AG10803 (cell line): ENCODE results near the gene ACBD6.
"Not testable (repeated sequence)": the region's sequence is repeated elsewhere in the genome, so short reads cannot be mapped to it uniquely, and the experiment has no call there.

Experiments used
- DNase-seq: peaks from one replicate; pipeline ENCODE4 v3.0.0; 2010; ENCODE audit warnings: low read depth
- H3K4me3 ChIP-seq: 2 replicates; pipeline ENCODE4 v1.5.1; 2011; ENCODE audit warnings: mild to moderate bottlenecking, low read length, control low read depth
- TF ChIP-seq, protein P1 (sequence below): conservative IDR thresholded peaks from 2 replicates; pipeline ENCODE4 v1.5.1; 2011; ENCODE audit warnings: mild to moderate bottlenecking, low read length, control low read depth, inconsistent platforms

ACBD6 gene

DNA sequence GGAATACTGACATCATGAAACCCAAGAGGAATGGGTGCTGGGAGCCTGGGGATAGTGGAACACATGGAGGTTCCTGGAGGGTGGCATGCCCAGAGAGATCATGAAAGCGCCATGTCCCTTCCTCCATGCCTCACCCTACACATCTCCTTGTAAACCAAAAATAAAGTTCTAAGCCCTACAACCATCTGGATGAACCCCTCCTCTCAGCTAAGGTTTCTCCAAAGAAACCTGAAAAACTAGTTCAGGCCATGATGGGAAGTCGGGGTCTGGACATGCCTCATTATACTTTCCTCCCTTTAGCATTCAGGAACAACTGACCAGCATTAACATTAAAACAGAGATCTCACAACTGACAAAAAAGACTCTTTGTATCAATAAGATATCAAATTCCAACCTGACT lies 68.5 kb downstream of the ACBD6 start:
- TF ChIP-seq, protein P1, sequence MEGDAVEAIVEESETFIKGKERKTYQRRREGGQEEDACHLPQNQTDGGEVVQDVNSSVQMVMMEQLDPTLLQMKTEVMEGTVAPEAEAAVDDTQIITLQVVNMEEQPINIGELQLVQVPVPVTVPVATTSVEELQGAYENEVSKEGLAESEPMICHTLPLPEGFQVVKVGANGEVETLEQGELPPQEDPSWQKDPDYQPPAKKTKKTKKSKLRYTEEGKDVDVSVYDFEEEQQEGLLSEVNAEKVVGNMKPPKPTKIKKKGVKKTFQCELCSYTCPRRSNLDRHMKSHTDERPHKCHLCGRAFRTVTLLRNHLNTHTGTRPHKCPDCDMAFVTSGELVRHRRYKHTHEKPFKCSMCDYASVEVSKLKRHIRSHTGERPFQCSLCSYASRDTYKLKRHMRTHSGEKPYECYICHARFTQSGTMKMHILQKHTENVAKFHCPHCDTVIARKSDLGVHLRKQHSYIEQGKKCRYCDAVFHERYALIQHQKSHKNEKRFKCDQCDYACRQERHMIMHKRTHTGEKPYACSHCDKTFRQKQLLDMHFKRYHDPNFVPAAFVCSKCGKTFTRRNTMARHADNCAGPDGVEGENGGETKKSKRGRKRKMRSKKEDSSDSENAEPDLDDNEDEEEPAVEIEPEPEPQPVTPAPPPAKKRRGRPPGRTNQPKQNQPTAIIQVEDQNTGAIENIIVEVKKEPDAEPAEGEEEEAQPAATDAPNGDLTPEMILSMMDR = no peak
- H3K4me3 ChIP-seq = no peak overlapping the region
- DNase-seq = no peak

DNA sequence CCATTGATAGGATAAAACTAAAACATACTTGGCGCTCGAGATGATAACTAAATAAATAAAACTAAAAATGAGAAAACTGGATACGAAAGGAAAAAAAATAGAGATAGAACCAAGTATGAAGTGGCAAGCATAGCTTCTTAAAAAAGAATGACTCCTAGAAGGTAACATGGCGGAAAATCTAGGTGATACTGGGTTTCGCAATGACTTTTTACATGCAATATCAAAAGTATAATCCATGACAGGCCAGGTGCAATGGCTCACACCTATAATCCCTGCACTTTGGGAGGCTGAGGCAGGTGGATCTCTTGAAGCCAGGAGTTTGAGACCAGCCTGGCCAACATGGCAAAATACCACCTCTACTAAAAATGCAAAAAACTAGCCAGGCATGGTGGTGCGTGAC lies 70.7 kb downstream of the ACBD6 start:
- no peak for DNase-seq
- H3K4me3 ChIP-seq = no peak overlapping the region; the same call in 1 of the 2 replicates
- TF ChIP-seq, protein P1 = no peak

DNA sequence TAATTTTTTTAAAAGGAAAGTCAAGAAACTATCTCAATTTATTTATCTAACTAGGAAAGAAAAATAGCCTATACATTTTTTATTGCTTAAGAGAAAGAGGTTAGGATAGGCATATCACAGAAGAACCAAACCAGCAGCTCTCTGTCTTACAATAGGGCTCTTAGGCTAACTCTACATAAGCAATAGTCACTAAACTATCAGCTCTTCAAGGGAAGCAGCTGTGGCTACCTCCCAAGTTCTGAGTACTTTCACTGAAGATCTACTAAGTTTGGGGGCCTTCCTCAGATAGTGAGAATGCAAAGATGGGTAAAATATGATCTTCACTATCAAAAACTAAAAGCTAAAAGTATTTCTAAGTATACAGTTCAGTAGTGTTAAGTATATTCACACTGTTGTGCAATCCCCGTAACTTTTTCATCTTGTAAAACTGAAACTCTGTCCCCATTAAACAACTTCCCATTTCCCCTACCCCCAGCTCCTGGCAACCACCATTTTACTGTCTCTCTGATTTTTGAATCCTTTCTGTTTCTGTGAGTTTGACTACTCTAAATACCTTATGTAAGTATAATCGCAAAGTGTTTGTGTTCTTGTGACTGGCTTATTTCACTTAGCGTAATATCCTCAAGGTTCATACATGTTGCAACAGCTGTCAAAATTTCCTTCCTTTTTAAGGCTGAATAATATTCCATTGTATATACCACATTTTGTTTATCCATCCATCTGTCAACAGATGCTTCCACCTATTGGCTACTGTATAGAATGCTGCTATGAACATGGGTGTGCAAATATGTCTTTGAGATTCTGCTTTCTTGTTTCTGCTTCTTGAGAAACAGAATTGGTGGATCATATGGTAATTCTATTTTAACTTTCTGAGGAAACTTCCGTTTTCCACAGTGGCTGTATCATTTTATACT lies 73.3 kb downstream of the ACBD6 start:
- no peak overlapping the region for H3K4me3 ChIP-seq
- TF ChIP-seq, protein P1 = no peak
- no peak for DNase-seq

DNA sequence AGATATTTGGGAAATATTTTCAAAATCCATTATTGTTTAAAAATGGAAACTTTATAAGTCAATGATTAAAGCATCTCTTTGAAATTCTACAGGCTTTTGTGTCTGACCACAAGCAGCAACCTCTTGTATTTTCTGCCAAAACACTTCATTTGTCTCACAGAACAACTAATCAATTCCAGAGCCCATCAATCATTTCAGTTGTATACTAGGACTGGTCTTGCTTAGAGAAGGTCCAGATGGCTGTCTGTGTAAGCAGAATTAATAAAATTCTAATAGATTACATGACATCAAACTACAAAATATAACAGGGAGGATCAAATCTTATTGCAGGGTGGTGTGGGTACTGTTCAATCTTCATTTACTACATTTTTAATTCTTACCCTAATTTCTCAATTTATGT lies 76.4 kb downstream of the ACBD6 start:
- DNase-seq = peak; percentile 47
- TF ChIP-seq, protein P1 = no peak
- H3K4me3 ChIP-seq = no peak overlapping the region

DNA sequence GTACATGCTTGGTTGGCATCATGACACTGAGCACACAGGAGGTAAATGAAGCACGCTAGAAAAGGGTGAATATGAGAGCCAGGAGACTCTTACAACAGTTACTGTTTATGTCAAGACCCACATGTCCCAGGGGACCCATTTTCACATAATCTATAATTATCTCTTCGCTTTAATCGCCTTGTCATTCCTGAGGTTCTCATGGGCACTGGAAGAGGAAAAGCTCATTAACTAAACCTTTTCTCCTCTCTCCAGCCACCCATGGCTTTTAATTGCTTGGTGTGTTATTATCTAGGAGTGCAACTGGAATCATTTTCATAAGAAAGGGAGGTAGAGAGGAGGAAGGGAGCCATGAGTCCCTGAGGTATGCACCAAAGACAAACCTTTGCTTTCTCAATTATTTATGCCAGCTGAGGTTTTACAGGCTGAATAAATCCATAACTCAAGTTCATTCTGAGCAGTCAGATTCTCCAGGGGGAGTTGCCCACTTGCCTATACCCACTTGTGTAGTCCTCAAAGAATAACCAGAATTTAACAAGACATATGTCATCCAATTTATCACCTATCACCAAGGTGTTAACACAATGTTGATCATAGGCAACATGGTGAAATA lies 77.4 kb downstream of the ACBD6 start:
- no peak overlapping the region for H3K4me3 ChIP-seq
- no peak for DNase-seq
- TF ChIP-seq, protein P1 = no peak

DNA sequence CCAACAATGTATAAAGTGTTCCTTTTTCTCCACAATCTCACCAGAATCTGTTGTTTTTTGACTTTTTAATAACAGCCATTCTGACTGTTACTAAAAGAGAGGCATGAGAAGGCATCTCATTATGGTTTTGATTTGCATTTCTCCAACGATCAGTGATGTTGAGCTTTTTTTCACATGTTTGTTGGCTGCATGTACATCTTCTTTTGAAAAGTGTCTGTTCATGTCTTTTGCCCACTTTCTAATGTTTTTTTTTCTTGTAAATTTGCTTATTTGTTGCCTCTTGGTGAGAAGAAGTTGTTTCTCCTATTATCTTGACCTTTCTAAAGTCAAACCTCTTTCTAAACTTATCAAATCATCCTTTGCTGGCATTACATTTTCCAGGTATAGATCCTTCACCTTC lies 80.8 kb downstream of the ACBD6 start:
- no peak for DNase-seq
- no peak overlapping the region for H3K4me3 ChIP-seq
- TF ChIP-seq, protein P1 = no peak

DNA sequence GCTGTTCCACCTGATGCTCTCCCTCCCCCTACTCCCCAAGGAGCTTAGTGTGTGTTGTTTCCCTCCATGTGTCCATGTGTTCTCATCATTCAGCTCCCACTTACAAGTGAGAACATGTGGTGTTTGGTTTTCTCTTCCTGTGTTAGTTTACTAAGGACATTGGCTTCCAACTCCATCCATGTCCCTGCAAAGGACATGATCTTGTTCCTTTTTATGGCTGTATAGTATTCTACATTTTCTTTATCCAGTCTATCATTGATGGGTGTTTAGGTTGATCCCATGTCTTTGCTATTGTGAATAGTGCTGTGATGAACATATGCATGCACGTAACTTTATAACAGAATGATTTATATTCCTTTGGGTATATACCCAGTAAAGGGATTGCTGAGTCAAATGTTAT lies 81.2 kb downstream of the ACBD6 start:
- not testable (repeated sequence) for H3K4me3 ChIP-seq, DNase-seq
